ENCODE data around the gene SIRPA.

SIRPA gene

GRCh38 chr20:1964659-1965405, 69.6 kb downstream of the SIRPA start:
- H3K27me3 ChIP-seq (ENCODE audit: control insufficient read depth, low read length): peaks cover 39% of the 10 kb centered on the region
- H3K4me3 ChIP-seq (ENCODE audit: low read length): peak overlapping the region; percentile 45; the same call in 1 of the 2 replicates
- H3F3A ChIP-seq (ENCODE audit: control insufficient read depth, insufficient read depth): no peaks in the 10 kb centered on the region
- peak overlapping the region; percentile 63 for H3K4me2 ChIP-seq (ENCODE audit: low read length)
- TF ChIP-seq CTCF (IDR thresholded peaks at IDR 0.05; ENCODE audit: low read depth, low read length, poor library complexity, severe bottlenecking) (no peak), EZH2phosphoT487 (IDR thresholded peaks at IDR 0.05; ENCODE audit: borderline replicate concordance, low read length) (no peak)
- H3K36me3 ChIP-seq (ENCODE audit: control insufficient read depth, low read length): no peaks in the 10 kb centered on the region
- no peaks in the 10 kb centered on the region for H3K79me2 ChIP-seq (ENCODE audit: control insufficient read depth, low read length)
- no peaks in the 10 kb centered on the region for H3K9me3 ChIP-seq (ENCODE audit: control insufficient read depth, insufficient read depth, low read length)
- no peaks in the 10 kb centered on the region for H3K9me2 ChIP-seq (replicated peaks; ENCODE audit: control insufficient read depth, low read length)
- H3K27ac ChIP-seq (ENCODE audit: low read depth, low read length): no peak overlapping the region
- peaks cover 12% of the 10 kb centered on the region for H3K4me1 ChIP-seq (ENCODE audit: control insufficient read depth, low read length)
- H4K20me1 ChIP-seq (ENCODE audit: control insufficient read depth, insufficient read depth, low read depth, low read length): no peaks in the 10 kb centered on the region

GRCh38 chr20:1965520-1966351, 70.5 kb downstream of the SIRPA start:
- H3K9me3 ChIP-seq (ENCODE audit: control insufficient read depth, insufficient read depth, low read length): no peaks in the 10 kb centered on the region
- H3K27me3 ChIP-seq (ENCODE audit: control insufficient read depth, low read length): peaks cover 36% of the 10 kb centered on the region
- peak overlapping the region; percentile 45 for H3K4me3 ChIP-seq (ENCODE audit: low read length)
- H3K4me1 ChIP-seq (ENCODE audit: control insufficient read depth, low read length): peaks cover 12% of the 10 kb centered on the region
- H3K36me3 ChIP-seq (ENCODE audit: control insufficient read depth, low read length): no peaks in the 10 kb centered on the region
- TF ChIP-seq CTCF (IDR thresholded peaks at IDR 0.05; ENCODE audit: low read depth, low read length, poor library complexity, severe bottlenecking): peak; percentile 95
- no peak for TF ChIP-seq EZH2phosphoT487 (IDR thresholded peaks at IDR 0.05; ENCODE audit: borderline replicate concordance, low read length)
- H3K79me2 ChIP-seq (ENCODE audit: control insufficient read depth, low read length): no peaks in the 10 kb centered on the region
- H3F3A ChIP-seq (ENCODE audit: control insufficient read depth, insufficient read depth): no peaks in the 10 kb centered on the region
- H3K9me2 ChIP-seq (replicated peaks; ENCODE audit: control insufficient read depth, low read length): no peaks in the 10 kb centered on the region
- H3K27ac ChIP-seq (ENCODE audit: low read depth, low read length): no peak overlapping the region
- H3K4me2 ChIP-seq (ENCODE audit: low read length): peak overlapping the region; percentile 63
- H4K20me1 ChIP-seq (ENCODE audit: control insufficient read depth, insufficient read depth, low read depth, low read length): no peaks in the 10 kb centered on the region

GRCh38 chr20:1968964-1969363, 73.8 kb downstream of the SIRPA start:
- Histone ChIP-seq H4K20me1 (ENCODE audit: control insufficient read depth, insufficient read depth, low read depth, low read length) (no peaks in the 10 kb centered on the region), H3K9me2 (replicated peaks; ENCODE audit: control insufficient read depth, low read length) (no peaks in the 10 kb centered on the region), H3K9me3 (ENCODE audit: control insufficient read depth, insufficient read depth, low read length) (no peaks in the 10 kb centered on the region), H3K36me3 (ENCODE audit: control insufficient read depth, low read length) (no peaks in the 10 kb centered on the region), H3K27ac (ENCODE audit: low read depth, low read length) (no peak overlapping the region), H3K4me2 (ENCODE audit: low read length) (no peak overlapping the region), H3K4me3 (ENCODE audit: low read length) (no peak overlapping the region), H3K79me2 (ENCODE audit: control insufficient read depth, low read length) (no peaks in the 10 kb centered on the region), H3F3A (ENCODE audit: control insufficient read depth, insufficient read depth) (no peaks in the 10 kb centered on the region), H3K4me1 (ENCODE audit: control insufficient read depth, low read length) (peaks cover 12% of the 10 kb centered on the region), H3K27me3 (ENCODE audit: control insufficient read depth, low read length) (peaks cover 32% of the 10 kb centered on the region)
- TF ChIP-seq EZH2phosphoT487 (IDR thresholded peaks at IDR 0.05; ENCODE audit: borderline replicate concordance, low read length) (no peak), CTCF (IDR thresholded peaks at IDR 0.05; ENCODE audit: low read depth, low read length, poor library complexity, severe bottlenecking) (no peak)
